Esophagus squamous epithelium (tissue), 5 donors: Measurements from ENCODE around the gene TIPIN. TPM values are rescaled to one million over a fixed set of nuclear protein-coding genes. Genes with fewer than 3 reads are reported as not detected.

Experiments
- DNase-seq: peaks from one replicate; lab custom pipeline; 2025; lab: John Stamatoyannopoulos, UW
- H3K27ac ChIP-seq, 4 donors: fragments of 200-600 bp; sonication (generic); one replicate each; pipeline ENCODE4 v1.5.1; 2016 to 2019; ENCODE audit warnings: mild to moderate bottlenecking in 1 of 4
- H3K27me3 ChIP-seq, 4 donors: fragments of 200-600 bp; sonication (generic); 1 replicate in 3 of 4; 2 replicates in 1 of 4; pipeline versions ENCODE4 v1.5.1 to v1.6.0; 2017 to 2021; ENCODE audit warnings: antibody characterized with exemption in 1 of 4
- H3K36me3 ChIP-seq, 3 donors: fragments of 200-600 bp; sonication (generic); one replicate each; pipeline ENCODE4 v1.5.1; 2016 to 2019
- H3K4me1 ChIP-seq, 3 donors: fragments of 200-600 bp; sonication (generic); one replicate each; pipeline ENCODE4 v1.5.1; 2017 to 2019
- H3K4me3 ChIP-seq, 4 donors: fragments of 200-600 bp; sonication (generic); 1 replicate in 3 of 4; 2 replicates in 1 of 4; pipeline ENCODE4 v1.5.1; 2016 to 2019; ENCODE audit warnings: mild to moderate bottlenecking in 2 of 4, moderate library complexity in 1 of 4
- H3K9me3 ChIP-seq, 3 donors: fragments of 200-600 bp; sonication (generic); one replicate each; pipeline ENCODE4 v1.5.1; 2016 to 2019
- CTCF ChIP-seq, 6 experiments: fragments of 450-650 bp in 4 of 6; fragments of 200-600 bp in 2 of 6; sonication (generic) in 2 of 6; IDR thresholded peaks; one replicate each; pipeline ENCODE4 v1.5.1; 2016 to 2019; ENCODE audit warnings: antibody characterized with exemption in 6 of 6, mild to moderate bottlenecking in 4 of 6, moderate library complexity in 4 of 6
- POLR2A ChIP-seq, 4 donors: fragments of 450-650 bp; IDR thresholded peaks; one replicate each; pipeline ENCODE4 v1.6.1; 2017; ENCODE audit warnings: antibody characterized with exemption in 4 of 4, mild to moderate bottlenecking in 4 of 4, moderate library complexity in 3 of 4
- WGBS, 2 donors: methylation state at CpG; one replicate each; pipeline ENCODE4 v1.1.5; 2018; 5-methylcytosine and 5-hydroxymethylcytosine counted together
- intact Hi-C: fragments of 100-400 bp; cut with DNase I; formaldehyde crosslinking; loops from one replicate; pipeline ENCODE4 v1.15.0; 2022
- total RNA-seq, 4 donors: library from RNA; depleted of rRNA; stranded (reverse); fragments of >200 nt; gene quantifications; one replicate each; pipeline ENCODE4 v1.1.0, GENCODE V29; 2016
- donor health status: DM: yes; HTN: yes; CAD: no.

TIPIN gene
- total RNA-seq, 4 donors from 2014 or later: 2.5 to 10.0 (median 6.7) TPM

GRCh38 chr15:66293419-66294156, 62.9 kb downstream of the TIPIN start, which contains the start of gene DIS3L:
TSS of gene DIS3L (plus strand) at chr15:66293568. CDS start at chr15:66293597, 29 bp downstream.
- no peaks in the 10 kb centered on the region for H3K9me3 ChIP-seq
- H3K27me3 ChIP-seq: no peaks in the 10 kb centered on the region
- H3K27ac ChIP-seq: peak within 1 kb of the TSS; percentile 82 to 93 (median 90)
- TF ChIP-seq POLR2A (IDR thresholded peaks at IDR 0.05) (peak in 2 of 4 donors; percentile 50 to 68), CTCF (IDR thresholded peaks at IDR 0.05) (peak in 2 of 6 experiments; percentile 10 to 14)
- H3K36me3 ChIP-seq: peaks cover 0 to 5% (median 0%) of the 10 kb centered on the region in 3 donors
- peaks cover 18 to 64% (median 23%) of the 10 kb centered on the region in 3 donors for H3K4me1 ChIP-seq
- WGBS, 2 donors: 0% methylated on average over 3 of the region's 92 CpGs; no CpG with 5 or more reads in 1 of the 2 donors
- intact Hi-C loops: no loop called here
- no peak for DNase-seq
- peak within 1 kb of the TSS; percentile 54 to 86 (median 72) for H3K4me3 ChIP-seq

DNA sequence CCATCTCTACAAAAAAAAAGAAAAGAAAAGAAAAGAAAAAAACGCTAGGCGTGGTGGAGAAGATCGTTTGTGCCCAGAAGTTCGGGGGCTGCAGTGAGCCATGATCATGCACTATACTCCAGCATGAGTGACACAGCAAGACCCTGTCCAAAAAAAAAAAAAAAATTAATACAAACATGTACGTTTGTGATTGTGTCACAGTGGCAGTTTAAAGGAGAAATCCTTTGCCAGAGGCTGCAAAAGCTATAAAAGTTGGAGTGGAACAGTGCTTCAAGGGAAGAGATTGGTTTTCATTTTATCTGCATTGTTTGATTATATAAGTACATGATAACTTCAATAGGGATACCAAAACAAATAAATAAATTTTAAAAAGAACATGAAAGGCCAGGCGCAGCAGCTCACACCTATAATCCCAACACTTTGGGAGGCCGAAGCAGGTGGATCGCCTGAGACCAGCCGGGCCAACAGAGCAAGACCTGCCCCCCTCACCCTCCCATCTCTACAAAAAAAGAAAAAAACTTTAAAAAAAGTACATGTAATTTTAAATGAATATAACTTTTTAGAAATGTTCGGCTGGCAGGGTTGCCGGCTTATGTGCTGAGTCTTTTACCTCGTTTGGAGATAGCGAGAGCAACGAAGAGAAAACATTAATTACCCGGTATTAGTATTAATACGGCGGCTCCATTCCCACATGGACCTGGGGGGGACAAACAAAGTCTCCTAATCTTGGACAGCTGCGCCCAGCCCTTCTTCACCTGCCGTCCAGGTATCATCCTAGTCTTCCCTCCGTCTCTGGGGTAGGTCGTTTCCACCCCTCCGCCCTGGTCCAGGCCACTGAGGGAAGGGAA, 63.7 kb downstream of the TIPIN start:
- no peak for DNase-seq
- no peak for TF ChIP-seq POLR2A (IDR thresholded peaks at IDR 0.05)
- TF ChIP-seq CTCF (IDR thresholded peaks at IDR 0.05): no peak
- WGBS, 2 donors: 12 to 13% methylated on average over 19 to 20 of the region's 22 CpGs
- H3K27me3 ChIP-seq: no peaks in the 10 kb centered on the region
- peaks cover 18 to 72% (median 23%) of the 10 kb centered on the region in 3 donors for H3K4me1 ChIP-seq
- peaks cover 0 to 2% (median 0%) of the 10 kb centered on the region in 3 donors for H3K36me3 ChIP-seq
- H3K27ac ChIP-seq: peak overlapping the region; percentile 82 to 93 (median 90)
- peak overlapping the region; percentile 54 to 86 (median 72) for H3K4me3 ChIP-seq
- intact Hi-C loops: no loop called here
- no peaks in the 10 kb centered on the region for H3K9me3 ChIP-seq

- Histone ChIP-seq H3K4me1 (peaks cover 18 to 75% (median 23%) of the 10 kb centered on the region in 3 donors), H3K27ac (peak overlapping the region in 1 of 4 donors; percentile 93), H3K36me3 (no peaks in the 10 kb centered on the region), H3K9me3 (no peaks in the 10 kb centered on the region), H3K4me3 (no peak overlapping the region), H3K27me3 (no peaks in the 10 kb centered on the region)
- intact Hi-C loops: no loop called here
- TF ChIP-seq CTCF (IDR thresholded peaks at IDR 0.05) (no peak), POLR2A (IDR thresholded peaks at IDR 0.05) (no peak)
- 81 to 93% methylated on average over 5 to 6 of the region's 6 CpGs for WGBS, 2 donors
- DNase-seq: no peak
Observed at GRCh38 chr15:66291816-66292570, 64.5 kb downstream of the TIPIN start.

DNA sequence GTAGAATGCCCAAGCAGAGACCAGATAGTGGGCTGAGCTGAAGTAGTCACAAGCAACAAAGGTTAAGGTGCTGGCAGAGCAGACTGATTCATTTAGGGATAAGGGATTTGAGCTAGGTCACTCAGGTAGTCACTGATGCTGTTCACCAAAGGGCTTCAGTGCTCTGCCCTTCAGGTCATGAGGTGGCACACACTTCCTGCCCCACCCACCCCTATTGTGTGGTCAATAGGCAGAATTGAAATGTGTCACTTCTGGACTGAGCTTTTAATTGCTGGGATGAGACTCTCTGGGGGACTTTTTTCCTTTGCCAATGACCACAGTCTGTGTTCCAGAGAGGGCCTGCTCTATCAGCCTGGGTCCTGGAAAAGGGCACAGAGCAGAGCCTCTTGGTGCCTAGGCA, 66.0 kb downstream of the TIPIN start:
- Histone ChIP-seq H3K4me3 (no peak overlapping the region), H3K9me3 (no peaks in the 10 kb centered on the region), H3K36me3 (no peaks in the 10 kb centered on the region), H3K27ac (no peak overlapping the region), H3K4me1 (peaks cover 17 to 72% (median 23%) of the 10 kb centered on the region in 3 donors), H3K27me3 (no peaks in the 10 kb centered on the region)
- no peak for TF ChIP-seq CTCF (IDR thresholded peaks at IDR 0.05)
- TF ChIP-seq POLR2A (IDR thresholded peaks at IDR 0.05): no peak
- DNase-seq: no peak
- intact Hi-C loops: no loop called here
